GM23248 (cell line): ENCODE data around the gene HMGN4. TPM values are rescaled to one million over a fixed set of nuclear protein-coding genes. Genes with fewer than 3 reads are reported as not detected.

Experiments used
- DNase-seq: peaks from one replicate; pipeline ENCODE4 v3.0.0-alpha.2; 2015
- H2AFZ ChIP-seq: fragments of 200-600 bp; sonication (generic); 2 replicates; pipeline ENCODE4 v1.6.1; 2016; ENCODE audit warnings: antibody characterized with exemption
- H3F3A ChIP-seq: fragments of 200-600 bp; sonication (generic); 2 replicates; pipeline ENCODE4 v1.6.1; 2016; ENCODE audit warnings: mild to moderate bottlenecking, antibody characterized with exemption, mixed run types; ENCODE audit not compliant: insufficient read depth
- H3K27ac ChIP-seq: fragments of 200-600 bp; sonication (generic); 2 replicates; pipeline ENCODE4 v1.5.1; 2016; ENCODE audit warnings: mild to moderate bottlenecking
- H3K27me3 ChIP-seq: fragments of 200-600 bp; sonication (generic); replicated peaks from 2 replicates; pipeline ENCODE4 v1.6.1; 2016; ENCODE audit warnings: mild to moderate bottlenecking; ENCODE audit not compliant: insufficient read depth
- H3K36me3 ChIP-seq: fragments of 200-600 bp; sonication (generic); 2 replicates; pipeline ENCODE4 v1.6.1; 2016; ENCODE audit warnings: low read depth, mild to moderate bottlenecking
- H3K4me1 ChIP-seq: fragments of 200-600 bp; sonication (generic); 2 replicates; pipeline ENCODE4 v1.6.1; 2016; ENCODE audit warnings: mild to moderate bottlenecking; ENCODE audit not compliant: insufficient read depth
- H3K4me2 ChIP-seq: fragments of 200-600 bp; sonication (generic); one replicate; pipeline ENCODE4 v1.6.1; 2016; ENCODE audit warnings: mild to moderate bottlenecking; ENCODE audit not compliant: unreplicated experiment
- H3K4me3 ChIP-seq: fragments of 200-600 bp; sonication (generic); 2 replicates; pipeline ENCODE4 v1.5.1; 2016; ENCODE audit warnings: mild to moderate bottlenecking
- H3K79me2 ChIP-seq: fragments of 200-600 bp; sonication (generic); 2 replicates; pipeline ENCODE4 v1.6.1; 2016; ENCODE audit warnings: mild to moderate bottlenecking; ENCODE audit not compliant: insufficient read depth
- H3K9ac ChIP-seq: fragments of 200-600 bp; sonication (generic); 2 replicates; pipeline ENCODE4 v1.6.1; 2016; ENCODE audit warnings: mild to moderate bottlenecking
- H3K9me2 ChIP-seq: fragments of 200-600 bp; sonication (generic); 2 replicates; pipeline ENCODE4 v1.6.1; 2016; ENCODE audit warnings: mixed run types, mild to moderate bottlenecking, moderate library complexity; ENCODE audit not compliant: insufficient read depth
- H3K9me3 ChIP-seq: fragments of 200-600 bp; sonication (generic); one replicate; pipeline ENCODE4 v1.6.1; 2017; ENCODE audit warnings: low read depth
- H4K20me1 ChIP-seq: fragments of 200-600 bp; sonication (generic); 2 replicates; pipeline ENCODE4 v1.6.0; 2016; ENCODE audit not compliant: insufficient read depth
- EZH2 ChIP-seq: fragments of 200-600 bp; sonication (generic); IDR thresholded peaks from 2 replicates; pipeline ENCODE4 v1.6.1; 2018; ENCODE audit warnings: antibody characterized with exemption, mild to moderate bottlenecking; ENCODE audit not compliant: insufficient read depth, poor library complexity, severe bottlenecking
- EZH2phosphoT487 ChIP-seq: fragments of 200-600 bp; sonication (generic); IDR thresholded peaks from 2 replicates; pipeline ENCODE4 v1.6.1; 2018; ENCODE audit warnings: antibody characterized with exemption, moderate library complexity, mild to moderate bottlenecking, low read depth; ENCODE audit not compliant: insufficient read depth
- WGBS, 2 experiments: methylation state at CpG; one replicate each; pipeline ENCODE4 v1.1.6; 2015 to 2017; ENCODE audit warnings: low lambda C conversion rate in 2 of 2, low coverage in 1 of 2; ENCODE audit errors: missing lambda C conversion rate in 2 of 2; 5-methylcytosine and 5-hydroxymethylcytosine counted together
- in situ Hi-C: fragments of 300-500 bp; cut with MboI; formaldehyde crosslinking; loops from 2 replicates; pipeline ENCODE4 v1.15.0; 2020
- polyA plus RNA-seq: library from polyadenylated mRNA; unstranded; fragments of >200 nt; fragmentation: Nextera tagmentation; extraction: Ambion mirVana; gene quantifications from 2 replicates; pipeline ENCODE4 v1.2.1, GENCODE V29; 2016
- total RNA-seq: library from RNA; depleted of rRNA; stranded (reverse); fragments of >200 nt; shearing (Covaris generic); gene quantifications from 2 replicates; pipeline ENCODE4 v1.2.3, GENCODE V29; 2014

HMGN4 gene
- total and polyA plus RNA-seq, 2 experiments from 2014 or later, result 67.1 to 87.2 TPM

GRCh38 chr6:26593278-26594130, 55.3 kb downstream of the HMGN4 start:
- Histone ChIP-seq H3F3A (peaks cover 25% of the 10 kb centered on the region; the same call in 1 of the 2 replicates), H3K27ac (no peak overlapping the region), H3K36me3 (peaks cover under 1% of the 10 kb centered on the region; the same call in 1 of the 2 replicates), H3K79me2 (peaks cover 17% of the 10 kb centered on the region), H3K4me2 (no peak overlapping the region), H3K9me3 (no peaks in the 10 kb centered on the region), H2AFZ (peak overlapping the region; percentile 50), H3K27me3 (no peaks in the 10 kb centered on the region; the same call in none of the 2 replicates), H3K4me1 (0 out of 2 replicates have a peak, but pooled peaks cover 5% of the 10 kb centered on the region), H3K9me2 (no peaks in the 10 kb centered on the region), H3K4me3 (peak overlapping the region; percentile 29), H3K9ac (no peak overlapping the region), H4K20me1 (no peaks in the 10 kb centered on the region)
- WGBS, 2 experiments, result 41 to 49% methylated on average over 20 of the region's 20 CpGs
- in situ Hi-C loops, result no loop called here
- no peak for TF ChIP-seq EZH2
- no peak for DNase-seq

GRCh38 chr6:26594131-26594498, 55.9 kb downstream of the HMGN4 start:
- in situ Hi-C loops, result no loop called here
- TF ChIP-seq EZH2phosphoT487 (no peak), EZH2 (no peak)
- no peak for DNase-seq
- H3K4me3 ChIP-seq, result peak overlapping the region; percentile 29
- peak overlapping the region; percentile 24 for H3K4me2 ChIP-seq
- 22 to 30% methylated on average over 6 of the region's 6 CpGs for WGBS, 2 experiments
- H3K27ac ChIP-seq, result no peak overlapping the region
- H3F3A ChIP-seq, result peaks cover 25% of the 10 kb centered on the region; the same call in 1 of the 2 replicates
- H3K9me3 ChIP-seq, result no peaks in the 10 kb centered on the region
- H3K27me3 ChIP-seq, result no peaks in the 10 kb centered on the region; the same call in none of the 2 replicates
- no peak overlapping the region for H3K9ac ChIP-seq
- peaks cover 23% of the 10 kb centered on the region for H3K79me2 ChIP-seq
- H3K36me3 ChIP-seq, result peaks cover 6% of the 10 kb centered on the region
- H3K4me1 ChIP-seq, result 0 out of 2 replicates have a peak, but pooled peaks cover 5% of the 10 kb centered on the region
- no peaks in the 10 kb centered on the region for H3K9me2 ChIP-seq
- H4K20me1 ChIP-seq, result no peaks in the 10 kb centered on the region
- H2AFZ ChIP-seq, result peak overlapping the region; percentile 50

GRCh38 chr6:26594730-26595632, 56.8 kb downstream of the HMGN4 start:
- Histone ChIP-seq H3K4me3 (peak overlapping the region; percentile 96), H3F3A (peaks cover 30% of the 10 kb centered on the region; the same call in 1 of the 2 replicates), H2AFZ (peak overlapping the region; percentile 87), H3K27ac (peak overlapping the region; percentile 71), H3K36me3 (peaks cover 11% of the 10 kb centered on the region), H3K79me2 (peaks cover 30% of the 10 kb centered on the region), H3K9me2 (no peaks in the 10 kb centered on the region), H3K27me3 (no peaks in the 10 kb centered on the region; the same call in none of the 2 replicates), H3K4me1 (0 out of 2 replicates have a peak, but pooled peaks cover 5% of the 10 kb centered on the region), H4K20me1 (no peaks in the 10 kb centered on the region), H3K4me2 (peak overlapping the region; percentile 86), H3K9me3 (no peaks in the 10 kb centered on the region), H3K9ac (peak overlapping the region; percentile 95; the same call in 1 of the 2 replicates)
- peak; percentile 66 for DNase-seq
- in situ Hi-C loops, result no loop called here
- TF ChIP-seq EZH2, result no peak
- no peak for TF ChIP-seq EZH2phosphoT487
- 18 to 19% methylated on average over 23 of the region's 23 CpGs for WGBS, 2 experiments
